Measurements from ENCODE around the gene TXNRD1. TPM values are rescaled to one million over a fixed set of nuclear protein-coding genes. Genes with fewer than 3 reads are reported as not detected.

Gene TXNRD1
- total RNA-seq, 4 donors from 2014 or later: 94.1 to 240 (median 128) TPM

DNA sequence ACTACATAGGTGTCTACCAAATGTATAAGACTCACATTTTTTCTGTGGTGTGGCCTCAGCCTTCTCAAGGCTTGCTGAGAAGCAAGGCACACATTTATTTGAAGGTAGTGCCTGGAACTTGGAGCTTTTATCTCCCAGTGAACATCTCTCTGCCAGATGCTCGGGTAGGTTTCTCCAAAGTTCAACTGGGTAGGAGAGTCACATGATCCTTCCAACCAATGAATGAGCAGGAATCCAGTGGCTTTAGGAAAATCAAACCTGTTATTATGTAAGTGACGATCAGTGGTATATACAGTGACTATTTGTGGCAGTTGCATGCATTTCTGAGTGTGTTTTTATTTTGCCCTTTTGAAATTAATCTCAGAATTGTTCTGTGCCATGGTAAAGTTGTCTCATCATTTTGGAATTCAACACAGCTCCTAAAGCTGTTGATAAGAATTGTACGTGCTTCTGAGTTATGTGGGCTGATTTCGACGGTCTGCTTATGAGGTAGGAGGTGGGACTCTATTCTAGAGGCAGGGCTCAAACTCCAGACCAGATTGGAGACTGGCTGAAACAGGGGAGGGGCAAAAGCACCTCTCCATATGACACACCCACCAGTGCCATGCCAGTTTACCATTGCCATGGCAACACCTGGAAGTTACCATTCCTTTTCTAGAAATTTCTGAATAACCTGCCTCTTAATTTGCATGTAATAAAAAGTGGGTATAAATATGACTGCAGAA, 145.6 kb downstream of the TXNRD1 start:
- TF ChIP-seq CTCF (IDR thresholded peaks at IDR 0.05): no peak
- no peak for TF ChIP-seq POLR2A (IDR thresholded peaks at IDR 0.05)
- Histone ChIP-seq H3K9me3 (no peaks in the 10 kb centered on the region), H3K4me3 (no peak overlapping the region), H3K36me3 (no peaks in the 10 kb centered on the region), H3K27ac (no peak overlapping the region), H3K27me3 (no peaks in the 10 kb centered on the region), H3K4me1 (no peaks in the 10 kb centered on the region)
- DNase-seq: peak in 1 of 3 donors; percentile 4

DNA sequence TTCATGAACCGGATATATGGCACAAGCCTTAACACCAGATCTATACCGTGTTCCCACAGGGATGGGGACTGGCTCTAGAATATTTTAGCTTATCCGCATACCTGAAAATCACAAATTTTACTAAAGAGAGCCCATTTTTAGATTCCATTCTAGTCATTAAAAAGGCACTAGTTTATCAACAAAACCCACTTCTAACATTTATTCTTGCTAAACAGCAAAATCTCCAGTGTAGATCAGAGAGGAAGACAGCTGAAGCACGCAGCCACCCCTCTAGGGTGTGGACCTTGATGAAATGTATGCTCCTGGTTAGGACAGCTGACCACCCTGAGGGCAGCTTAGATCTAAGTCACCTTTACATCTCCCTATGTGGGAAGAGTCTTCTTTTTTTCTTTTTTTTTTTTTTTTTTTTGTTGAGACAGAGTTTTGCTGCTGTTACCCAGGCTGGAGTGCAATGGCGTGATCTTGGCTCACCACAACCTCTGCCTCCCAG, 150.4 kb downstream of the TXNRD1 start:
- TF ChIP-seq CTCF (IDR thresholded peaks at IDR 0.05) (no peak), POLR2A (IDR thresholded peaks at IDR 0.05) (no peak)
- Histone ChIP-seq H3K4me3 (no peak overlapping the region), H3K9me3 (peaks cover 0 to 4% (median 0%) of the 10 kb centered on the region in 4 donors), H3K27me3 (no peaks in the 10 kb centered on the region), H3K27ac (no peak overlapping the region), H3K4me1 (no peaks in the 10 kb centered on the region), H3K36me3 (no peaks in the 10 kb centered on the region)
- peak in 1 of 3 donors; percentile 13 for DNase-seq

DNA sequence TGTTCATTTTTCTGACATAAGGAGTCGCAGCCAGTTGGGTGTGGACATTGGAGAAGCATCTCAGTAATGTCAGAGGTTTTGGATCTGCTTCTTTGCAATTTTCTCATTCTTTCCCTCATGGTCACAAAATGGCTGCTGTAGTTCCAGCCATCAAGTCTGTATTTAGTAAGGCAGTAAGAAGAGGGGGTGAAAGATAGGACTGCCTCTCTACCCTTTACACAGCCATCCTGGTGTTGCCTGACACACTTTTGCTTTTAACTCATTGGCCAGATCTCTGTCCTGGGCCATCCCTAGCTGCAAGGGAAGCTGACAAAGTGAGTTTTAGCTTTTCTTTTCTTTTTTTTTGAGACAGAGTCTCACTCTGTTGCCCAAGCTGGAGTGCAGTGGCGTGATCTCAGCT, 154.1 kb downstream of the TXNRD1 start:
- no peaks in the 10 kb centered on the region for H3K4me1 ChIP-seq
- TF ChIP-seq POLR2A (IDR thresholded peaks at IDR 0.05): no peak
- H3K27me3 ChIP-seq: no peaks in the 10 kb centered on the region
- H3K4me3 ChIP-seq: no peak overlapping the region
- H3K36me3 ChIP-seq: no peaks in the 10 kb centered on the region
- no peak overlapping the region for H3K27ac ChIP-seq
- no peak for DNase-seq
- H3K9me3 ChIP-seq: peaks cover 0 to 4% (median 0%) of the 10 kb centered on the region in 4 donors

- Histone ChIP-seq H3K27me3 (no peaks in the 10 kb centered on the region), H3K27ac (no peak overlapping the region), H3K9me3 (peaks cover 0 to 4% (median 0%) of the 10 kb centered on the region in 4 donors), H3K36me3 (no peaks in the 10 kb centered on the region), H3K4me1 (no peaks in the 10 kb centered on the region), H3K4me3 (no peak overlapping the region)
- DNase-seq: no peak
- no peak for TF ChIP-seq POLR2A (IDR thresholded peaks at IDR 0.05)
- no peak for TF ChIP-seq CTCF (IDR thresholded peaks at IDR 0.05)
Observed at GRCh38 chr12:104371043-104371870, 155.7 kb downstream of the TXNRD1 start.

GRCh38 chr12:104372061-104372720, 156.6 kb downstream of the TXNRD1 start:
- H3K27me3 ChIP-seq: no peaks in the 10 kb centered on the region
- H3K4me1 ChIP-seq: no peaks in the 10 kb centered on the region
- TF ChIP-seq CTCF (IDR thresholded peaks at IDR 0.05) (no peak), POLR2A (IDR thresholded peaks at IDR 0.05) (no peak)
- H3K27ac ChIP-seq: no peak overlapping the region
- H3K36me3 ChIP-seq: no peaks in the 10 kb centered on the region
- peak in 1 of 3 donors; percentile 42 for DNase-seq
- H3K4me3 ChIP-seq: no peak overlapping the region
- peaks cover 0 to 4% (median 0%) of the 10 kb centered on the region in 4 donors for H3K9me3 ChIP-seq

Data from Peyer's patch (tissue), 4 donors.